Colonic mucosa (tissue), 4 donors: ENCODE measurements around the gene MECP2. TPM values are rescaled to one million over a fixed set of nuclear protein-coding genes. Genes with fewer than 3 reads are reported as not detected.

Experiments
- DNase-seq: peaks from one replicate; pipeline ENCODE4 v3.0.0-alpha.2; 2020
- H3K27ac ChIP-seq: fragments of 200-600 bp; one replicate; pipeline ENCODE4 v1.8.0; 2021
- H3K27me3 ChIP-seq: fragments of 200-600 bp; one replicate; pipeline ENCODE4 v1.8.0; 2021
- H3K36me3 ChIP-seq: fragments of 200-600 bp; one replicate; pipeline ENCODE4 v1.8.0; 2021
- H3K4me1 ChIP-seq: fragments of 200-600 bp; one replicate; pipeline ENCODE4 v1.8.0; 2021; ENCODE audit warnings: mild to moderate bottlenecking
- H3K4me3 ChIP-seq: fragments of 200-600 bp; one replicate; pipeline ENCODE4 v1.8.0; 2021
- H3K9ac ChIP-seq, 2 donors: one replicate each; pipeline ENCODE4 v1.7.0; 2013; ENCODE audit warnings: control low read depth in 2 of 2, low read depth in 2 of 2, low read length in 2 of 2
- H3K9me3 ChIP-seq: fragments of 200-600 bp; one replicate; pipeline ENCODE4 v1.8.0; 2021
- intact Hi-C: fragments of 100-400 bp; cut with DNase I; formaldehyde crosslinking; loops from one replicate; pipeline ENCODE4 v1.14.1; 2022
- total RNA-seq, 2 donors: library from RNA; stranded (reverse); fragmentation: NEBNext Ultra II Directional in 1 of 2; extraction: Animal tissue kit (Norgen Biotek cat#: 25700) in 1 of 2; gene quantifications; one replicate each; pipeline ENCODE4 v1.2.1, GENCODE V29; 2021
- TF ChIP-seq, protein P1 (sequence below): fragments of 200-600 bp; IDR thresholded peaks from one replicate; pipeline ENCODE4 v1.8.0; 2022; ENCODE audit warnings: antibody characterized with exemption, mild to moderate bottlenecking
- donor health status: healthy.
- donor health status: DM: no; HTN: no; CAD: no.
- donor health status: DM: no; HTN: no; CAD: no.

Gene MECP2
- total RNA-seq, 2 donors from 2014 or later, result 28.3 to 29.7 TPM

DNA sequence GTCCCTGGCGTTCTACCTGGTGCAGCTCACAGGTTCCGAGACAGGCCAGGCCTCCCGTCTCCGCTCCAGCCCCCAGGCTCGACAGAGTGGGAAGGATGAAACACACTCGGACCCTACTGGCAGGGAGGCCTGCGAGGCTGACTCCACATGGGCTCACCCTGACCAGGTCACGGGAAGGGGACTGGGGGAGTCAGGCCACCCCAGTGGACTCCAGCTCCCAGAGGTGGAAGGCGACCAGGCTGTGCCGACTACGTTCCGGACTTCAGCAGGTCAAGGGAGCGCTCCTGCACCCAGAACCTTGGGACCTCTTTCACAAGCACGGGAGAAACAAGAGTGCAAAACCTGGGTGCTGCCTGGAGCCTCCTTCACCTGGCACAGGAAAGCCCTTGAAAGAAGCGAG is 73.2 kb downstream of the MECP2 start:
- H3K27ac ChIP-seq, result no peak overlapping the region
- no peak for DNase-seq
- H3K9me3 ChIP-seq, result no peaks in the 10 kb centered on the region

DNA sequence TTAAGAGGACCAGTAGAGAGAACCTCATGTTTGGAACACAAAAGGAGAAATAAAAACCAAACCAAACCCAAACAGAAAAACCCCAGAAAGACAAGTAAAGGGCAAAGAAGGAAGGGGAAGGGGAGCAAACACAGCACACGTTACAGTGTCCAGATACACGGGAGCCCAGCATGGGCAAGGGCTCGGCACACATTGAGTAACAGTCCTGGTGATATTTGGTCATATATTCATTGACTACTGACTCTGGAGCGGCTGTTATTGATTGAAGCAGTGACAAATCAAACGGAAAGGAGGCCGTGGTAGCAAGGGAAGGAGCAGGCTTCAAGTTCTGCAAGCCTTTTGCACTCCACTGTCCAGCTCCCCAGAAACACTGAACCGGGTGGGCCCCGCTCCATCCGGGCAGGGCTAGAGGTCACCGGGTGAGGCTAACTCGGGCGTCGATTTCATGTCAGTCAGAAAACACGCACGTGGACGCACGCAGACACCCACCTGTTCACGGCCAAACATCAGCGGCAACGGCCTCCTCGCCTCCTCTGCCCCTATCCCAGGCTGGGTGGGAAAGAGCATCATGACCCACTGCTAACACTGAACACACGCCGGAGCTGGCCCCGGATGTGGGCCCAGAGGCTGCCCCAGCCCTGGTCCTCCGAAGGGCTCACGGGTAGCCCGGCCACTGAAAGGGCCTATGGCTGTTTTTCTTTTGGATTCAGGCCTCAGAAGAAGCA is 74.1 kb downstream of the MECP2 start:
- no peaks in the 10 kb centered on the region for H3K9me3 ChIP-seq
- H3K9ac ChIP-seq, result no peak overlapping the region
- H3K4me3 ChIP-seq, result no peak overlapping the region
- no peaks in the 10 kb centered on the region for H3K4me1 ChIP-seq
- H3K36me3 ChIP-seq, result no peaks in the 10 kb centered on the region
- no peaks in the 10 kb centered on the region for H3K27me3 ChIP-seq
- intact Hi-C loops, result no loop called here
- TF ChIP-seq, protein P1, sequence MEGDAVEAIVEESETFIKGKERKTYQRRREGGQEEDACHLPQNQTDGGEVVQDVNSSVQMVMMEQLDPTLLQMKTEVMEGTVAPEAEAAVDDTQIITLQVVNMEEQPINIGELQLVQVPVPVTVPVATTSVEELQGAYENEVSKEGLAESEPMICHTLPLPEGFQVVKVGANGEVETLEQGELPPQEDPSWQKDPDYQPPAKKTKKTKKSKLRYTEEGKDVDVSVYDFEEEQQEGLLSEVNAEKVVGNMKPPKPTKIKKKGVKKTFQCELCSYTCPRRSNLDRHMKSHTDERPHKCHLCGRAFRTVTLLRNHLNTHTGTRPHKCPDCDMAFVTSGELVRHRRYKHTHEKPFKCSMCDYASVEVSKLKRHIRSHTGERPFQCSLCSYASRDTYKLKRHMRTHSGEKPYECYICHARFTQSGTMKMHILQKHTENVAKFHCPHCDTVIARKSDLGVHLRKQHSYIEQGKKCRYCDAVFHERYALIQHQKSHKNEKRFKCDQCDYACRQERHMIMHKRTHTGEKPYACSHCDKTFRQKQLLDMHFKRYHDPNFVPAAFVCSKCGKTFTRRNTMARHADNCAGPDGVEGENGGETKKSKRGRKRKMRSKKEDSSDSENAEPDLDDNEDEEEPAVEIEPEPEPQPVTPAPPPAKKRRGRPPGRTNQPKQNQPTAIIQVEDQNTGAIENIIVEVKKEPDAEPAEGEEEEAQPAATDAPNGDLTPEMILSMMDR, result no peak
- no peak overlapping the region for H3K27ac ChIP-seq
- no peak for DNase-seq

More for the DNA sequence above, 73.2 kb downstream of the MECP2 start:
- intact Hi-C loops, result no loop called here
- Histone ChIP-seq H3K9ac (no peak overlapping the region), H3K36me3 (no peaks in the 10 kb centered on the region), H3K27me3 (no peaks in the 10 kb centered on the region), H3K4me1 (no peaks in the 10 kb centered on the region), H3K4me3 (no peak overlapping the region)
- TF ChIP-seq, protein P1, result no peak

DNA sequence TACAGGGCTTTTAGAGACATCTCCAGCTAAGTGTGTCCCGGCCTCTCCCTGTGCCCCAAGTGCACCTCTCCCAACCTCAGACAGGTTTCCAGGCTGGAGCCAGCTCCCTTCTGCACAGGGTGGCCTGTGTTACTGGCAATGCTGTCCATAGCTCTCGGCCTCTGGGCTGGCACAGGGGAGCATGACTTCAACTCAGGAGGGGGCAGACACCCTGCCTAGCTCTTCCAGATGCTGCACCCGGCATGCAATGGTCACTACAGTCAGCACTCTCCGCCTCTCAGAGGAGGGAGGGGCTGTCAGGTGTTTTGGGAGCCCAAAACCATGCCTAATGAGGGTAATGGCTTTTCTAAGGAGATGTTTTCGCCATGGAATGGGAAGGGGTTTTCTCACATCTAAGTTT is 75.4 kb downstream of the MECP2 start:
- intact Hi-C loops, result no loop called here
- H3K36me3 ChIP-seq, result no peaks in the 10 kb centered on the region
- no peak overlapping the region for H3K4me3 ChIP-seq
- H3K27ac ChIP-seq, result no peak overlapping the region
- H3K27me3 ChIP-seq, result no peaks in the 10 kb centered on the region
- no peaks in the 10 kb centered on the region for H3K4me1 ChIP-seq
- DNase-seq, result no peak
- TF ChIP-seq, protein P1, result no peak
- H3K9ac ChIP-seq, result no peak overlapping the region
- no peaks in the 10 kb centered on the region for H3K9me3 ChIP-seq

DNA sequence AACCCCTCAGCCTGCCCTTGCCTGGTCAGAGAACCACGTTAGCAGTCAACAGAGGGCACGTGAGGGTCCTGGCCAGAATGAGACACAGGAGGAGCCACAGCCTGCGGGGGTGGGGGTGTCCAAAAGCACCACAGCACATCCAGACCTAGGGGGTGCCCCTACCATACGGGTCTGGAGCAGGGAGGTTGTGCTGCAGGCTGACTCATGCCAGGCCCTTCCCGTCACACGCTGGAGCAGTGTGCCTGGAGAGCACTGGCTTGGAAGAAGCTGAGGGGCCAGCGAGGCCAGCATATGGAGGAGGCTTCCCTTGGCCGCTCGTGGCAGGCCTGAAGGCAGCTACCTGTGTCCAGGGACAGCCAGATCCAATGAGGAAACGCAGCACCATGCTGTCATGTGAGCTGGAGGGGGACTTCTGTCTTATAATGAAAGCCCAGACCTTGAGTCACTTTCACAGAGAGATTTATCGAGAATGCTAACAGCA is 76.3 kb downstream of the MECP2 start:
- Histone ChIP-seq H3K27ac (no peak overlapping the region), H3K27me3 (no peaks in the 10 kb centered on the region), H3K4me3 (no peak overlapping the region), H3K36me3 (no peaks in the 10 kb centered on the region), H3K9me3 (no peaks in the 10 kb centered on the region), H3K4me1 (no peaks in the 10 kb centered on the region), H3K9ac (no peak overlapping the region)
- TF ChIP-seq, protein P1, result no peak
- intact Hi-C loops, result no loop called here
- DNase-seq, result no peak

DNA sequence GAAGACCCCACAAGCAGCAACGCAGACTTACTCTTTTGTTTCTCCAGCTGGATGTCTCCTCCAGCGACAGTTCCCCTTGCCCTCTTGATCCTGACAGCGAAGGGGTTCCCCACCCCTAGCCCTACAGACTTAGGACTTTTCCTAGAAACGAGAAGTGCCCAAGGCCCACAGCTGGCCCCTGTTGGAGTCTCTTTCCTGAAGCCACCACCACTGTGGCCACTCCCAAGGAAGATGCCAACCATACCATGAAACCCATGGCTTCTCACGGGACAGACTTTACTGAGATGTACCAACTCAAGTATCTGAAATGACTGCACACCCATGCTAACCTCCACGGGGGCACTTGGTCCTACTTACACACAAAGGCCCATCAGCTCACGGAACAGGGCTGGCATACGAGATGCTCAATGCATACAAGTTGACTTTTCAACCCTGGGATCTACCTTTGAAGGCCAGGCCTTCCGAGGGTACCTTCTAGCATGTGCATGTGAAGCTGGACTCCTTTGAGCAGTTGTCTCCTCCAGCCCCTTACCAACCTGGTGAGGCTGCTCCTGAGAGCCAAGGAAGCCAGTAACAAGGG is 76.9 kb downstream of the MECP2 start:
- H3K27me3 ChIP-seq, result no peaks in the 10 kb centered on the region
- intact Hi-C loops, result no loop called here

More for the DNA sequence above, 76.9 kb downstream of the MECP2 start:
- Histone ChIP-seq H3K4me3 (peak overlapping the region; percentile 40), H3K27ac (peak overlapping the region; percentile 79), H3K36me3 (no peaks in the 10 kb centered on the region), H3K4me1 (no peaks in the 10 kb centered on the region), H3K9ac (peak overlapping the region; percentile 71 to 81), H3K9me3 (no peaks in the 10 kb centered on the region)
- TF ChIP-seq, protein P1, result no peak
- DNase-seq, result no peak
